IMR-90 (cell line): ENCODE results near the gene ACVR2B. TPM values are rescaled to one million over a fixed set of nuclear protein-coding genes. Genes with fewer than 3 reads are reported as not detected.

Source experiments
- ATAC-seq: fragments of 200-7000 bp; cut with Tn5 transposase; 2 replicates; pipeline ENCODE4 v1.9.1; 2020; ENCODE audit warnings: low read depth, mild to moderate bottlenecking, moderate library complexity
- BruUV-seq: library from RNA; stranded (reverse); fragments of 400-500 nt; replicated peaks from 2 replicates; lab custom pipeline; 2021; lab: Mats Ljungman, UMichigan
- CTCF ChIA-PET: fragments of 300-600 bp; formaldehyde crosslinking; extraction: SDS; loops from one replicate; lab custom pipeline; 2021; ENCODE audit warnings: antibody characterized with exemption; lab: Yijun Ruan, JAX
- POLR2A ChIA-PET: fragments of 300-600 bp; sonication (Branson Sonifier 250); formaldehyde crosslinking; loops from one replicate; lab custom pipeline; 2022; ENCODE audit warnings: antibody characterized with exemption; ENCODE audit not compliant: unreplicated experiment; lab: Charles Lee
- DNase-seq: peaks from one replicate; pipeline ENCODE4 v3.0.0; 2013
- H2AFZ ChIP-seq: replicated peaks from 2 replicates; pipeline ENCODE3; 2013; ENCODE audit warnings: low read length, mild to moderate bottlenecking; ENCODE audit not compliant: poor library complexity
- H2AK5ac ChIP-seq: 2 replicates; pipeline ENCODE4 v1.6.1; 2013; ENCODE audit warnings: low read depth, low read length, inconsistent platforms
- H2AK9ac ChIP-seq: replicated peaks from 2 replicates; pipeline ENCODE3; 2013; ENCODE audit warnings: mild to moderate bottlenecking, low read depth, low read length, moderate library complexity; ENCODE audit not compliant: poor library complexity
- H2BK120ac ChIP-seq: 2 replicates; pipeline ENCODE4 v1.6.1; 2013; ENCODE audit warnings: low read depth, low read length, inconsistent platforms
- H2BK15ac ChIP-seq: 3 replicates; pipeline ENCODE4 v1.6.1; 2013; ENCODE audit warnings: low read depth, low read length, inconsistent platforms
- H2BK20ac ChIP-seq: 2 replicates; pipeline ENCODE4 v1.6.1; 2013; ENCODE audit warnings: low read depth, mild to moderate bottlenecking, inconsistent platforms, low read length, moderate library complexity
- H2BK5ac ChIP-seq: 2 replicates; pipeline ENCODE4 v1.6.1; 2013; ENCODE audit warnings: mild to moderate bottlenecking, low read depth, low read length, inconsistent platforms; ENCODE audit not compliant: poor library complexity, severe bottlenecking
- H3K14ac ChIP-seq: replicated peaks from 2 replicates; pipeline ENCODE4 v1.6.1; 2013; ENCODE audit warnings: low read depth, low read length, inconsistent platforms
- H3K18ac ChIP-seq: 2 replicates; pipeline ENCODE4 v1.6.1; 2013; ENCODE audit warnings: low read depth, low read length, control low read depth
- H3K23ac ChIP-seq: 2 replicates; pipeline ENCODE4 v1.6.1; 2013; ENCODE audit warnings: low read depth, low read length, inconsistent platforms
- H3K27ac ChIP-seq: 2 replicates; pipeline ENCODE4 v1.5.1; 2013; ENCODE audit warnings: mild to moderate bottlenecking, control low read depth, low read length; ENCODE audit not compliant: insufficient read depth
- H3K27me3 ChIP-seq: 2 replicates; pipeline ENCODE4 v1.6.1; 2013; ENCODE audit warnings: low read length; ENCODE audit not compliant: control insufficient read depth, insufficient read depth
- H3K36me3 ChIP-seq: 2 replicates; pipeline ENCODE4 v1.6.1; 2013; ENCODE audit warnings: low read length, mixed read lengths; ENCODE audit not compliant: control insufficient read depth, insufficient read depth
- H3K4ac ChIP-seq: 2 replicates; pipeline ENCODE4 v1.6.1; 2013; ENCODE audit warnings: low read depth, low read length, inconsistent platforms
- H3K4me1 ChIP-seq: 2 replicates; pipeline ENCODE4 v1.6.1; 2013; ENCODE audit warnings: low read length, mixed read lengths; ENCODE audit not compliant: control insufficient read depth, insufficient read depth
- H3K4me2 ChIP-seq: 2 replicates; pipeline ENCODE4 v1.6.1; 2013; ENCODE audit warnings: low read depth, mild to moderate bottlenecking, control low read depth, low read length, moderate library complexity
- H3K4me3 ChIP-seq: 2 replicates; pipeline ENCODE4 v1.5.1; 2013; ENCODE audit warnings: low read depth, mild to moderate bottlenecking, control low read depth, low read length, moderate library complexity; ENCODE audit not compliant: insufficient read depth
- H3K56ac ChIP-seq: 2 replicates; pipeline ENCODE4 v1.6.1; 2013; ENCODE audit warnings: low read length, inconsistent platforms; ENCODE audit not compliant: insufficient read depth; ENCODE audit errors: extremely low read depth
- H3K79me1 ChIP-seq, 2 experiments: 2 replicates each; pipeline ENCODE4 v1.6.1; 2013; ENCODE audit warnings: low read length in 2 of 2, inconsistent platforms in 1 of 2, low read depth in 1 of 2
- H3K9ac ChIP-seq: 2 replicates; pipeline ENCODE4 v1.6.1; 2013; ENCODE audit warnings: low read depth, low read length, control low read depth
- H3K9me1 ChIP-seq: 2 replicates; pipeline ENCODE4 v1.6.1; 2013; ENCODE audit warnings: low read length, inconsistent platforms; ENCODE audit not compliant: insufficient read depth
- H3K9me3 ChIP-seq: 2 replicates; pipeline ENCODE4 v1.6.1; 2013; ENCODE audit warnings: low read length; ENCODE audit not compliant: control insufficient read depth, insufficient read depth
- H4K20me1 ChIP-seq: 2 replicates; pipeline ENCODE4 v1.6.1; 2013; ENCODE audit warnings: low read length, inconsistent platforms; ENCODE audit not compliant: insufficient read depth
- H4K5ac ChIP-seq: 2 replicates; pipeline ENCODE4 v1.6.1; 2013; ENCODE audit warnings: mild to moderate bottlenecking, low read depth, low read length, control low read depth
- H4K8ac ChIP-seq, 2 experiments: 2 replicates each; pipeline ENCODE4 v1.6.1; 2013; ENCODE audit warnings: low read depth in 2 of 2, low read length in 2 of 2, control low read depth in 1 of 2, inconsistent platforms in 1 of 2
- H4K91ac ChIP-seq: 2 replicates; pipeline ENCODE4 v1.6.1; 2013; ENCODE audit warnings: low read depth, low read length, inconsistent platforms; ENCODE audit not compliant: insufficient read depth
- BHLHE40 ChIP-seq: fragments of 150-350 bp; IDR thresholded peaks from 2 replicates; pipeline ENCODE4 v1.6.1; 2016; ENCODE audit warnings: mild to moderate bottlenecking, low read depth, low read length
- CEBPB ChIP-seq: IDR thresholded peaks from 2 replicates; pipeline ENCODE4 v1.6.1; 2012; ENCODE audit warnings: low read depth, low read length, improper control_type of control experiment
- CHD1 ChIP-seq: IDR thresholded peaks from 2 replicates; pipeline ENCODE4 v1.6.1; 2012; ENCODE audit warnings: low read depth, low read length, improper control_type of control experiment
- CTCF ChIP-seq: conservative IDR thresholded peaks from 2 replicates; pipeline ENCODE4 v1.5.1; 2012; ENCODE audit warnings: mild to moderate bottlenecking, low read depth, low read length, improper control_type of control experiment
- FOS ChIP-seq: fragments of 150-350 bp; IDR thresholded peaks from 2 replicates; pipeline ENCODE4 v1.6.1; 2016; ENCODE audit warnings: low read depth, low read length
- MAFK ChIP-seq: IDR thresholded peaks from 2 replicates; pipeline ENCODE4 v1.6.1; 2012; ENCODE audit warnings: low read depth, low read length, improper control_type of control experiment
- MAZ ChIP-seq: IDR thresholded peaks from 2 replicates; pipeline ENCODE4 v1.6.1; 2012; ENCODE audit warnings: low read depth, mild to moderate bottlenecking, low read length, improper control_type of control experiment, moderate library complexity, borderline replicate concordance
- MXI1 ChIP-seq: IDR thresholded peaks from 2 replicates; pipeline ENCODE4 v1.6.1; 2012; ENCODE audit warnings: low read depth, mild to moderate bottlenecking, low read length, moderate library complexity, borderline replicate concordance
- NFE2L2 ChIP-seq: fragments of 150-350 bp; IDR thresholded peaks from 2 replicates; pipeline ENCODE4 v1.6.1; 2016; ENCODE audit warnings: low read depth, mild to moderate bottlenecking, low read length
- POLR2A ChIP-seq: IDR thresholded peaks from 2 replicates; pipeline ENCODE4 v1.6.1; 2012; ENCODE audit warnings: mild to moderate bottlenecking, low read depth, low read length
- RAD21 ChIP-seq: IDR thresholded peaks from 2 replicates; pipeline ENCODE4 v1.6.1; 2012; ENCODE audit warnings: low read length, improper control_type of control experiment
- RCOR1 ChIP-seq: IDR thresholded peaks from 2 replicates; pipeline ENCODE4 v1.6.1; 2012; ENCODE audit warnings: mild to moderate bottlenecking, low read length, improper control_type of control experiment; ENCODE audit not compliant: insufficient replicate concordance
- RFX5 ChIP-seq: IDR thresholded peaks from 2 replicates; pipeline ENCODE4 v1.8.0; 2012; ENCODE audit warnings: low read depth, mild to moderate bottlenecking, low read length, moderate library complexity
- SMC3 ChIP-seq: fragments of 150-350 bp; IDR thresholded peaks from 2 replicates; pipeline ENCODE4 v1.6.1; 2016; ENCODE audit warnings: low read depth, mild to moderate bottlenecking, antibody characterized with exemption, low read length, moderate library complexity
- USF2 ChIP-seq: fragments of 150-350 bp; IDR thresholded peaks from 2 replicates; pipeline ENCODE4 v1.6.1; 2017; ENCODE audit warnings: mild to moderate bottlenecking, antibody characterized with exemption, low read length, low read depth
- WGBS, 2 experiments: methylation state at CpG; one replicate each; pipeline versions ENCODE4 v1.1.5 to v1.1.7; 2013; ENCODE audit warnings: missing lambda C conversion rate in 2 of 2; ENCODE audit not compliant: insufficient read length in 1 of 2; ENCODE audit errors: extremely low coverage in 2 of 2; 5-methylcytosine and 5-hydroxymethylcytosine counted together
- dilution Hi-C: fragments of 300-500 bp; cut with HindIII; formaldehyde crosslinking; loops from one replicate; pipeline ENCODE4 v1.14.3; 2018; ENCODE audit warnings: low sequenced_read_pairs; ENCODE audit not compliant: unreplicated experiment
- in situ Hi-C: fragments of 300-500 bp; cut with MboI; formaldehyde crosslinking; loops from 3 replicates; pipeline ENCODE4 v1.14.3; 2019; ENCODE audit warnings: low sequenced_read_pairs, inconsistent platforms, mixed read lengths
- intact Hi-C: fragments of 100-400 bp; cut with micrococcal nuclease; formaldehyde crosslinking; loops from 2 replicates; pipeline ENCODE4 v1.10.0; 2022
- polyA plus RNA-seq, 3 experiments: library from polyadenylated mRNA; depleted of rRNA; stranded (reverse); fragments of >200 nt; gene quantifications; 2 replicates each; pipeline ENCODE4 v1.2.3, GENCODE V29; 2012; ENCODE audit warnings: low replicate concordance in 1 of 3
- total RNA-seq: library from RNA; depleted of rRNA; stranded (reverse); fragments of >200 nt; gene quantifications from 2 replicates; pipeline ENCODE4 v1.2.3, GENCODE V29; 2012
- TF ChIP-seq, protein P1 (sequence below): fragments of 150-350 bp; IDR thresholded peaks from 2 replicates; pipeline ENCODE4 v1.6.1; 2016; ENCODE audit warnings: low read depth, mild to moderate bottlenecking, low read length, moderate library complexity, borderline replicate concordance

ACVR2B gene
- total and polyA plus RNA-seq, 2 of the 4 experiments (the other 2 are of a cell fraction), result 0.60 to 1.3 TPM

DNA sequence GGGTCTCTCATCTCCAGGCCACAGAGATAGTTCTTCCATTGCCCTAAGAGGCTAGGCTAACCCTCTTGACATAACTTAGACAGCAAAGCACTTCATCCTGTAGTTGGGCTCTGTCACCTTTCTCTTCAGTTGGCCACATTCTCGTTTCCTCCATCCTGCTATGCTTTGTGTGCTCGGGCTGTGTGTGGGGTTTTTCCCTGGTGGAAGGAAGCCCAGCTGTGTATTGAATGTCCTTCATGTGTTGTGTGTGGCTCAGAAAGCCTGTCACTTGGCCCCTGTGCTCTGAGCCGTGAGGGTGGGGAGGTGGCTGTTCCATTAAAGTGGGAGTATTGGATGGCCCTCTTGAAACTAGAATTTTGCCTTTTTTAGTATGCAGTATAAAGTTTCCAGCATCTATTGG is 33.6 kb downstream of the ACVR2B start:
- Histone ChIP-seq H3K79me1 (no peaks in the 10 kb centered on the region), H3K18ac (no peak overlapping the region), H2BK5ac (no peak overlapping the region), H3K9ac (no peak overlapping the region), H2AFZ (no peak overlapping the region), H2BK120ac (no peak overlapping the region), H3K4me1 (no peaks in the 10 kb centered on the region; the same call in 1 of the 2 replicates), H4K91ac (no peak overlapping the region), H3K14ac (no peak overlapping the region), H4K8ac (no peak overlapping the region), H3K23ac (no peak overlapping the region), H3K4me3 (no peak overlapping the region), H3K4ac (no peak overlapping the region), H2BK15ac (no peak overlapping the region), H2AK5ac (no peak overlapping the region), H3K56ac (no peak overlapping the region), H4K5ac (no peak overlapping the region), H3K9me3 (no peaks in the 10 kb centered on the region), H2BK20ac (no peak overlapping the region), H2AK9ac (no peak overlapping the region), H3K36me3 (peaks cover 10% of the 10 kb centered on the region; the same call in 1 of the 2 replicates), H4K20me1 (no peaks in the 10 kb centered on the region), H3K4me2 (no peak overlapping the region), H3K9me1 (no peaks in the 10 kb centered on the region), H3K27ac (no peak overlapping the region), H3K27me3 (no peaks in the 10 kb centered on the region)
- ChIA-PET CTCF (no interaction called here), POLR2A (interaction anchor here (0.5 kb wide), 1 partner anchor 9 kb away, joined by 14 read pairs; no protein-coding TSS in a partner anchor)
- BruUV-seq, result no TSS peak
- DNase-seq (no peak), ATAC-seq (no peak)
- no CpG with 5 or more reads among the region's 3 CpGs for WGBS, 2 experiments
- intact Hi-C loops, result no loop called here
- in situ Hi-C loops, result loop anchor here (10.0 kb wide), 1 partner anchor 353 kb away; the partner anchor contains the start of genes ACAA1 and MYD88
- no peak for TF ChIP-seq CTCF
- no peak for TF ChIP-seq MAZ
- no peak for TF ChIP-seq BHLHE40
- TF ChIP-seq MXI1, result no peak
- TF ChIP-seq SMC3, result no peak
- TF ChIP-seq CHD1, result no peak
- TF ChIP-seq USF2, result no peak
- TF ChIP-seq RCOR1, result no peak
- no peak for TF ChIP-seq POLR2A
- no peak for TF ChIP-seq RFX5
- TF ChIP-seq NFE2L2, result no peak
- no peak for TF ChIP-seq RAD21
- no peak for TF ChIP-seq FOS
- TF ChIP-seq, protein P1, sequence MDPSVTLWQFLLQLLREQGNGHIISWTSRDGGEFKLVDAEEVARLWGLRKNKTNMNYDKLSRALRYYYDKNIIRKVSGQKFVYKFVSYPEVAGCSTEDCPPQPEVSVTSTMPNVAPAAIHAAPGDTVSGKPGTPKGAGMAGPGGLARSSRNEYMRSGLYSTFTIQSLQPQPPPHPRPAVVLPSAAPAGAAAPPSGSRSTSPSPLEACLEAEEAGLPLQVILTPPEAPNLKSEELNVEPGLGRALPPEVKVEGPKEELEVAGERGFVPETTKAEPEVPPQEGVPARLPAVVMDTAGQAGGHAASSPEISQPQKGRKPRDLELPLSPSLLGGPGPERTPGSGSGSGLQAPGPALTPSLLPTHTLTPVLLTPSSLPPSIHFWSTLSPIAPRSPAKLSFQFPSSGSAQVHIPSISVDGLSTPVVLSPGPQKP, result no peak
- TF ChIP-seq CEBPB, result no peak
- no peak for TF ChIP-seq MAFK
- dilution Hi-C loops, result loop anchor here (25.0 kb wide), 1 partner anchor 125 kb away; no protein-coding TSS in a partner anchor
